Measurements from ENCODE around the gene RNF167. TPM values are rescaled to one million over a fixed set of nuclear protein-coding genes. Genes with fewer than 3 reads are reported as not detected.

The RNF167 gene
- total and polyA plus RNA-seq, 2 of the 13 experiments (the other 11 are each of a cell fraction or from before 2014, with no cell fraction given): 44.1 to 45.4 TPM

- no peak for TF ChIP-seq ZNF512B (CRISPR knock-in tag; IDR thresholded peaks at IDR 0.05; ENCODE audit: borderline replicate concordance)
- TF ChIP-seq ZNF513 (CRISPR knock-in tag; conservative IDR thresholded peaks at IDR 0.05): no peak
- TF ChIP-seq ZBTB3 (CRISPR knock-in tag; IDR thresholded peaks at IDR 0.05; ENCODE audit: borderline replicate concordance, low read depth): no peak
- TF ChIP-seq NFE2L2 (IDR thresholded peaks at IDR 0.05; ENCODE audit: low read length): no peak
- TF ChIP-seq ZNF543 (CRISPR knock-in tag; IDR thresholded peaks at IDR 0.05): no peak
- TF ChIP-seq ZNF44 (CRISPR knock-in tag; IDR thresholded peaks at IDR 0.05): no peak
- TF ChIP-seq HOXA3 (CRISPR knock-in tag; IDR thresholded peaks at IDR 0.05): peak; percentile 87
- peak; percentile 50; the same call in 1 of the 2 replicates for TF ChIP-seq ZNF232 (CRISPR knock-in tag; IDR thresholded peaks at IDR 0.05; ENCODE audit: borderline replicate concordance)
- 0 out of 2 replicates have a peak, but pooled peaks have one; percentile 37 for TF ChIP-seq RFXANK (CRISPR knock-in tag; IDR thresholded peaks at IDR 0.05)
- TF ChIP-seq TFAP4 (IDR thresholded peaks at IDR 0.05; ENCODE audit: borderline replicate concordance, low read depth): peak; percentile 35; the same call in 1 of the 2 replicates
- TF ChIP-seq ZNF792 (CRISPR knock-in tag; IDR thresholded peaks at IDR 0.05): no peak
- TF ChIP-seq ZNF10 (CRISPR knock-in tag; IDR thresholded peaks at IDR 0.05; ENCODE audit: borderline replicate concordance, low read depth): no peak
- TF ChIP-seq ZNF720 (CRISPR knock-in tag; IDR thresholded peaks at IDR 0.05): no peak
- TF ChIP-seq ZNF337 (CRISPR knock-in tag; IDR thresholded peaks at IDR 0.05; ENCODE audit: borderline replicate concordance, low read depth): 0 out of 2 replicates have a peak, but pooled peaks have one; percentile 49
- no peak for TF ChIP-seq ZNF18 (CRISPR knock-in tag; IDR thresholded peaks at IDR 0.05; ENCODE audit: insufficient replicate concordance)
- TF ChIP-seq NKX3-1 (CRISPR knock-in tag; IDR thresholded peaks at IDR 0.05): peak; percentile 82
- no peak for TF ChIP-seq ZNF570 (CRISPR knock-in tag; IDR thresholded peaks at IDR 0.05; ENCODE audit: borderline replicate concordance)
- 0 out of 2 replicates have a peak, but pooled peaks have one; percentile 6 for TF ChIP-seq ZNF629 (CRISPR knock-in tag; conservative IDR thresholded peaks at IDR 0.05)
- no peak for TF ChIP-seq PCBP2 (optimal IDR thresholded peaks at IDR 0.05; ENCODE audit: low read depth, low read length, poor library complexity, severe bottlenecking)
- no peak for TF ChIP-seq SOX5 (CRISPR knock-in tag; IDR thresholded peaks at IDR 0.05; ENCODE audit: borderline replicate concordance)
- TF ChIP-seq ZNF205 (CRISPR knock-in tag; IDR thresholded peaks at IDR 0.05): peak; percentile 48; the same call in 1 of the 2 replicates
- TF ChIP-seq ZNF598 (CRISPR knock-in tag; IDR thresholded peaks at IDR 0.05; ENCODE audit: borderline replicate concordance): 0 out of 2 replicates have a peak, but pooled peaks have one; percentile 20
- no peak for TF ChIP-seq JDP2 (CRISPR knock-in tag; IDR thresholded peaks at IDR 0.05; ENCODE audit: borderline replicate concordance)
- TF ChIP-seq HCFC1 (IDR thresholded peaks at IDR 0.05; ENCODE audit: low read depth, low read length): no peak
Observed at GRCh38 chr17:4986951-4987766, 47.1 kb downstream of the RNF167 start, which contains the start of gene CAMTA2 (continued).

Data from HepG2 (cell line).